ENCODE measurements around the gene RAI14.

- TF ChIP-seq CTCF (conservative IDR thresholded peaks at IDR 0.05): no peak
- no peak for TF ChIP-seq ZFX (IDR thresholded peaks at IDR 0.05)
Measured at GRCh38 chr5:34656700-34657273, 659 bp downstream of the RAI14 start.

Measured in C4-2B (cell line).